ENCODE measurements around the gene RINL. TPM values are rescaled to one million over a fixed set of nuclear protein-coding genes. Genes with fewer than 3 reads are reported as not detected.

Gene RINL
- polyA plus RNA-seq, 1 of the 3 experiments (the other 2 are of a cell fraction), result 3.8 TPM

- no peak for TF ChIP-seq PBX3 (IDR thresholded peaks at IDR 0.05)
These were observed 15.3 kb upstream of the RINL start (continued) for GRCh38 chr19:38893341-38893771.

GRCh38 chr19:38892841-38893240 lies 14.8 kb upstream of the RINL start:
- H3K9me3 ChIP-seq, result no peaks in the 10 kb centered on the region
- H3K9ac ChIP-seq, result no peak overlapping the region
- TF ChIP-seq NRF1 (IDR thresholded peaks at IDR 0.05; ENCODE audit: low read depth, low read length) (no peak), POLR2AphosphoS5 (IDR thresholded peaks at IDR 0.05; ENCODE audit: low read depth, low read length) (no peak), JUND (IDR thresholded peaks at IDR 0.05) (no peak), RAD21 (IDR thresholded peaks at IDR 0.05; ENCODE audit: low read length) (no peak), REST (IDR thresholded peaks at IDR 0.05; ENCODE audit: low read depth, low read length) (no peak), GATA2 (CRISPR knock-in tag; IDR thresholded peaks at IDR 0.05) (no peak), EP300 (IDR thresholded peaks at IDR 0.05; ENCODE audit: borderline replicate concordance in 1 of 2, low read depth in 1 of 2, low read length in 1 of 2) (no peak), RCOR1 (IDR thresholded peaks at IDR 0.05; ENCODE audit: low read length) (no peak), MAX (IDR thresholded peaks at IDR 0.05; ENCODE audit: low read depth) (no peak), CTCF (IDR thresholded peaks at IDR 0.05) (no peak), TAF1 (IDR thresholded peaks at IDR 0.05; ENCODE audit: borderline replicate concordance, low read depth, low read length) (no peak), EZH2phosphoT487 (IDR thresholded peaks at IDR 0.05; ENCODE audit: borderline replicate concordance, low read depth) (no peak)
- no peaks in the 10 kb centered on the region; a peak in 1 of 4 replicates for H3K4me1 ChIP-seq (ENCODE audit: control insufficient read depth in 1 of 2, insufficient read depth in 2 of 2, low read depth in 1 of 2, low read length in 1 of 2)
- no peak overlapping the region for H3K4me2 ChIP-seq
- H3K79me2 ChIP-seq (ENCODE audit: insufficient read depth), result no peaks in the 10 kb centered on the region
- ChIA-PET CTCF (no interaction called here), POLR2A (no interaction called here)
- no peaks in the 10 kb centered on the region for H3K27me3 ChIP-seq (ENCODE audit: insufficient read depth)
- no peaks in the 10 kb centered on the region for H3K9me2 ChIP-seq
- no peak for DNase-seq
- H3K4me3 ChIP-seq (ENCODE audit: low read depth in 2 of 2, low read length in 1 of 2), result no peak overlapping the region
- no peaks in the 10 kb centered on the region for H4K20me1 ChIP-seq (ENCODE audit: insufficient read depth)
- H2AFZ ChIP-seq (ENCODE audit: low read depth), result no peak overlapping the region
- 93% methylated on average over 5 of the region's 5 CpGs for WGBS (ENCODE audit: low lambda C conversion rate)
- H3K36me3 ChIP-seq (replicated peaks in 1 of 2; ENCODE audit: control insufficient read depth in 1 of 2, insufficient read depth in 2 of 2, low read length in 1 of 2), result peaks cover 0 to 8% of the 10 kb centered on the region in 2 experiments
- H3K27ac ChIP-seq (ENCODE audit: low read depth in 2 of 2, low read length in 1 of 2), result no peak overlapping the region
- no peaks in the 10 kb centered on the region for H3F3A ChIP-seq (replicated peaks; ENCODE audit: insufficient read depth)
